HepG2 (cell line): ENCODE measurements around the gene TTLL8. TPM values are rescaled to one million over a fixed set of nuclear protein-coding genes. Genes with fewer than 3 reads are reported as not detected.

Experiments
- ATAC-seq: fragments of 200-7000 bp; cut with Tn5 transposase; 3 replicates; pipeline ENCODE4 v1.9.1; 2020; ENCODE audit warnings: mild to moderate bottlenecking, moderate library complexity
- BruUV-seq: library from RNA; stranded (reverse); fragments of 400-500 nt; replicated peaks from 2 replicates; lab custom pipeline; 2021; lab: Mats Ljungman, UMichigan
- CTCF ChIA-PET: fragments of 300-600 bp; formaldehyde crosslinking; extraction: SDS; loops from one replicate; lab custom pipeline; 2021; ENCODE audit warnings: low total read pairs, inconsistent platforms, low intra/inter-chr PET ratio; lab: Yijun Ruan, JAX
- POLR2A ChIA-PET: fragments of 350-600 bp; sonication (Branson Sonifier 250); formaldehyde crosslinking; loops from one replicate; lab custom pipeline; 2020; ENCODE audit warnings: antibody characterized with exemption, inconsistent platforms; lab: Yijun Ruan, JAX
- DNase-seq: peaks from one replicate; pipeline ENCODE4 v3.0.0-alpha.2; 2015; ENCODE audit warnings: low spot score
- FAIRE-seq: peaks from 3 replicates; lab custom pipeline; 2011; peaks lifted over from hg19 to GRCh38; lab: Jason Lieb, UNC
- H2AFZ ChIP-seq: one replicate; pipeline ENCODE4 v1.6.1; 2011; ENCODE audit warnings: low read length, inconsistent platforms
- H3K27ac ChIP-seq: fragments of 300-600 bp; 3 replicates; pipeline ENCODE4 v1.8.0; 2011; ENCODE audit warnings: mixed run types, mild to moderate bottlenecking, mixed read lengths, low read length, inconsistent platforms; ENCODE audit not compliant: insufficient read depth; ENCODE audit errors: extremely low read length
- H3K27me3 ChIP-seq, 2 experiments: fragments of 200-600 bp in 1 of 2; 2 replicates in 1 of 2; 3 replicates in 1 of 2; pipeline versions ENCODE4 v1.6.0 to v1.8.0; 2011; ENCODE audit warnings: low read length in 2 of 2, mild to moderate bottlenecking in 2 of 2, moderate library complexity in 2 of 2, inconsistent platforms in 1 of 2; ENCODE audit not compliant: insufficient read depth in 2 of 2, control insufficient read depth in 1 of 2
- H3K36me3 ChIP-seq, 2 experiments: fragments of 200-600 bp in 1 of 2; replicated peaks in 1 of 2; 2 replicates in 1 of 2; 3 replicates in 1 of 2; pipeline versions ENCODE4 v1.5.1 to v1.8.0; 2011; ENCODE audit warnings: low read length in 2 of 2, inconsistent platforms in 1 of 2; ENCODE audit not compliant: insufficient read depth in 2 of 2, control insufficient read depth in 1 of 2
- H3K4me1 ChIP-seq: 2 replicates; pipeline ENCODE4 v1.5.1; 2012; ENCODE audit warnings: low read length, inconsistent platforms; ENCODE audit not compliant: insufficient read depth
- H3K4me2 ChIP-seq: 2 replicates; pipeline ENCODE4 v1.6.0; 2011; ENCODE audit warnings: low read depth, low read length, inconsistent platforms
- H3K4me3 ChIP-seq, 3 experiments: fragments of 200-600 bp in 1 of 3; sonication (generic), shearing (Covaris generic) in 1 of 3; replicated peaks in 1 of 3; 2 replicates each; pipeline ENCODE4 v1.5.1; 2011 to 2016; ENCODE audit warnings: low read length in 3 of 3, inconsistent platforms in 2 of 3, low read depth in 2 of 3, mild to moderate bottlenecking in 2 of 3, control low read depth in 1 of 3, mixed read lengths in 1 of 3; ENCODE audit not compliant: insufficient read depth in 1 of 3
- H3K79me2 ChIP-seq: one replicate; pipeline ENCODE4 v1.6.1; 2011; ENCODE audit warnings: low read length, inconsistent platforms; ENCODE audit not compliant: insufficient read depth
- H3K9ac ChIP-seq: 2 replicates; pipeline ENCODE4 v1.6.0; 2011; ENCODE audit warnings: mild to moderate bottlenecking, low read depth, low read length, inconsistent platforms; ENCODE audit not compliant: insufficient read depth
- H3K9me3 ChIP-seq: 2 replicates; pipeline ENCODE4 v1.5.1; 2012; ENCODE audit warnings: mild to moderate bottlenecking, low read length
- H4K20me1 ChIP-seq: 2 replicates; pipeline ENCODE4 v1.6.0; 2011; ENCODE audit warnings: inconsistent platforms, mild to moderate bottlenecking, low read length, moderate library complexity; ENCODE audit not compliant: insufficient read depth
- GATAD1 ChIP-seq: IDR thresholded peaks from 2 replicates; pipeline ENCODE4 v1.6.1; 2016; ENCODE audit warnings: missing genetic modification reagents, missing compliant biosample characterization
- HNRNPH1 ChIP-seq: fragments of 200-400 bp; formaldehyde crosslinking; optimal IDR thresholded peaks from 2 replicates; pipeline ENCODE3; 2017; ENCODE audit warnings: mild to moderate bottlenecking, low read depth, low read length
- KLF12 ChIP-seq: sonication (generic); formaldehyde crosslinking; IDR thresholded peaks from 2 replicates; pipeline ENCODE4 v1.4.0; 2020; ENCODE audit warnings: missing genetic modification reagents, borderline replicate concordance
- MED13 ChIP-seq: sonication (generic); formaldehyde crosslinking; IDR thresholded peaks from 2 replicates; pipeline ENCODE4 v1.5.0; 2020; ENCODE audit warnings: missing genetic modification reagents
- ZKSCAN5 ChIP-seq: sonication (generic); formaldehyde crosslinking; IDR thresholded peaks from 2 replicates; pipeline ENCODE4 v1.5.1; 2020; ENCODE audit warnings: mild to moderate bottlenecking, missing genetic modification reagents
- ZNF441 ChIP-seq: sonication (generic); formaldehyde crosslinking; IDR thresholded peaks from 2 replicates; pipeline ENCODE4 v1.7.0; 2021; ENCODE audit warnings: missing genetic modification reagents, borderline replicate concordance
- ZNF75D ChIP-seq: sonication (generic); formaldehyde crosslinking; IDR thresholded peaks from 2 replicates; pipeline ENCODE4 v1.8.1; 2023; ENCODE audit warnings: missing genetic modification reagents, mild to moderate bottlenecking, borderline replicate concordance
- WGBS: methylation state at CpG from one replicate; pipeline ENCODE4 v1.1.6; 2017; ENCODE audit warnings: low lambda C conversion rate; 5-methylcytosine and 5-hydroxymethylcytosine counted together
- in situ Hi-C: cut with HindIII; loops from 2 replicates; pipeline ENCODE4 v1.10.0; 2017; ENCODE audit warnings: low pct_unique_long_range_greater_than_20kb; ENCODE audit not compliant: extremely low pct_ligation_motif_present
- intact Hi-C: fragments of 100-400 bp; cut with micrococcal nuclease; formaldehyde crosslinking; loops from one replicate; pipeline ENCODE4 v1.10.0; 2022; ENCODE audit not compliant: unreplicated experiment
- polyA plus RNA-seq, 8 experiments: library from polyadenylated mRNA; depleted of rRNA in 3 of 8; stranded (reverse) in 7 of 8; unstranded in 1 of 8; fragments of >200 nt; fragmentation: Illumina TruSeq in 4 of 8; extraction: Trizol in 4 of 8; gene quantifications; 2 replicates each; pipeline versions ENCODE4 v1.2.1 to v1.2.3, GENCODE V29; 2011 to 2016; ENCODE audit warnings: low read depth in 4 of 8, missing spikeins in 1 of 8, mixed read lengths in 1 of 8; ENCODE audit not compliant: insufficient read depth in 1 of 8
- total RNA-seq, 5 experiments: library from RNA; depleted of rRNA; stranded (reverse); fragments of >200 nt; fragmentation: Illumina TruSeq; extraction: Trizol; gene quantifications; 2 replicates each; pipeline ENCODE4 v1.2.3, GENCODE V29; 2016; ENCODE audit warnings: low read depth in 1 of 5
- TF ChIP-seq, protein P1 (sequence below): sonication (generic); formaldehyde crosslinking; IDR thresholded peaks from 2 replicates; pipeline ENCODE4 v1.5.0; 2020; ENCODE audit warnings: mild to moderate bottlenecking, missing genetic modification reagents, moderate library complexity
- TF ChIP-seq, protein P2 (sequence below): sonication (generic); formaldehyde crosslinking; IDR thresholded peaks from 2 replicates; pipeline ENCODE4 v1.8.0; 2022; ENCODE audit warnings: mild to moderate bottlenecking, missing genetic modification reagents, moderate library complexity
- TF ChIP-seq, protein P3 (sequence below): sonication (generic); formaldehyde crosslinking; IDR thresholded peaks from 2 replicates; pipeline ENCODE4 v1.4.0; 2020; ENCODE audit warnings: missing genetic modification reagents
- TF ChIP-seq, protein P4 (sequence below): IDR thresholded peaks from 2 replicates; pipeline ENCODE4 v1.6.1; 2016; ENCODE audit warnings: low read depth, control low read depth

TTLL8 gene
- total and polyA plus RNA-seq, 2 of the 13 experiments (the other 11 are each of a cell fraction or from before 2014, with no cell fraction given): not detected

DNA sequence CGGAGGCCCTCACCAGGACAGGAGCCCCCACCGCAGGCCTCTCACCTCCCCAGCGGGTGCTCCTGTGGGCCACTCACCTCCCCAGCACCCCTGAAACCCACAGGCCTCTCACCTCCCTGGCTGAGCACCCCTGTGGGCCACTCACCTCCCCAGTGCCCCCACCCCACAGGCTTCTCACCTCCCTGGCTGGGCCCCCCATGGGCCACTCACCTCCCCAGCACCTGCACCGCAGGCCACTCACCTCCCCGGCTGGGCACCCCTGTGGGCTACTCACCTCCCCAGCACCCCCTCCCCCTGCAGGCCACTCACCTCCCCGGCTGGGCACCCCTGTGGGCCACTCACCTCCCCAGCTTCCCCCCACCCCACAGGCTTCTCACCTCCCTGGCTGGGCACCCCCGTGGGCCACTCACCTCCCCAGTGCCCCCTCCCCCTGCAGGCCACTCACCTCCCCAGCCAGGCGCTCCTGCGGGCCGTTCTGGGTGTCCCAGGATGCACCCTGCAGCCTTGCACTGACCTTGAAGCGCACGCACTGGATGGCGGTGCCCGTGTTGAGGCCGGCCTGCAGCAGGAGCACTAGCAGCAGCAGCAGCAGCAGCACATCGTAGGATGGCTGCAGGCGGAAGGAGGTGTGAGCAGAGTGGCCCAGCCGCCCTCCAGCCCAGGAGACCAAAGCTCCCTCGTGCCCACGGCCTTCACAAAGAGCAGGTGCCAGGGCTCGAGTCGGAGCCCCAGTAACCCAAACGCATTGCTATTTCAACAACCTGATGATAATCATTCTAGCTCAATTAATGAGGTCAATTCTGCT is 5.7 kb upstream of the TTLL8 start:
- Histone ChIP-seq H3K4me2 (no peak overlapping the region), H3K27me3 (peaks cover 4 to 37% of the 10 kb centered on the region in 2 experiments), H3K9ac (no peak overlapping the region), H3K36me3 (no peaks in the 10 kb centered on the region), H3K9me3 (no peaks in the 10 kb centered on the region), H3K4me1 (no peaks in the 10 kb centered on the region), H3K27ac (no peak overlapping the region), H4K20me1 (no peaks in the 10 kb centered on the region), H3K4me3 (no peak overlapping the region), H2AFZ (no peak overlapping the region), H3K79me2 (no peaks in the 10 kb centered on the region)
- intact Hi-C loops (no loop called here), in situ Hi-C loops (no loop called here)
- CTCF ChIA-PET: no interaction called here
- WGBS: 51% methylated on average over 10 of the region's 23 CpGs
- FAIRE-seq (no peak), ATAC-seq (no peak), DNase-seq (no peak)
- POLR2A ChIA-PET: no interaction called here
- TF ChIP-seq ZKSCAN5 (CRISPR knock-in tag) (0 out of 2 replicates have a peak, but pooled peaks have one; percentile 40), ZNF75D (no peak)
- no TSS peak for BruUV-seq

DNA sequence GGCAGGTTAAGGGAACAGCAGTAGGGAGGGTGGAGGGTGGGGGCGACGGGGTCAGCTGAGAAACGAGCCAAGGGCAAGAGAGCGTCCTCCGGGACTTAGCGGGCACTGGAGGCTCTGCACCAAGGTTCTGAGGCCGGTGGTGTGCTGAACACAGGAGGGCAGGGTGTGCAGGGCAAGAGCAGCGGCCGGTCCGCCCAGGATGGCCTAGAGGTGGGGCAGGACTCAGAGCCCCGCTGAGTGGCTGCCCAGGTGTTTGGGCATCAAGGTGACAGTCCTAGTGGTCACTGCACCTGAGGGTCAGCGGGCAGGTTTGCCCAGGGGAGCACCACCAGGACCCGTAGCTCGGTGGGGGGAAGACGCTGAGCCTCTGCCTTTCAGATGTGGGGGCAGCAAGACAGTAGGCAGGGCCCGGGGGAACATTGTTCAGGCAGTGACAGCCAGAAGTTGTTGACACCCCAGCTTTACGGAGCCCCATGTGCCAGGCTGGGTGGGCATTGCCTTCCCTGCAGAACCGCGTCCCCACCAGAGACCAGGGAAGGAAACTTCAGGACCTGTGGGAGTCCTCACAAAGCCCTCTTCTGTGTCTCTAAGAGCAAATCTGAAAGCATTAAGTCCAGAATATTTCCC is 4.5 kb upstream of the TTLL8 start:
- ATAC-seq (0 out of 3 replicates have a peak, but pooled peaks have one; percentile 11), FAIRE-seq (no peak), DNase-seq (no peak)
- BruUV-seq: no TSS peak
- Histone ChIP-seq H2AFZ (no peak overlapping the region), H3K27ac (no peak overlapping the region), H3K9me3 (no peaks in the 10 kb centered on the region), H3K4me1 (no peaks in the 10 kb centered on the region), H3K9ac (no peak overlapping the region), H3K79me2 (no peaks in the 10 kb centered on the region), H3K4me3 (no peak overlapping the region), H4K20me1 (no peaks in the 10 kb centered on the region), H3K36me3 (no peaks in the 10 kb centered on the region), H3K27me3 (peaks cover 4 to 37% of the 10 kb centered on the region in 2 experiments), H3K4me2 (no peak overlapping the region)
- 48% methylated on average over 14 of the region's 19 CpGs for WGBS
- ChIA-PET POLR2A (no interaction called here), CTCF (no interaction called here)
- intact Hi-C loops (no loop called here), in situ Hi-C loops (no loop called here)
- TF ChIP-seq, protein P1, sequence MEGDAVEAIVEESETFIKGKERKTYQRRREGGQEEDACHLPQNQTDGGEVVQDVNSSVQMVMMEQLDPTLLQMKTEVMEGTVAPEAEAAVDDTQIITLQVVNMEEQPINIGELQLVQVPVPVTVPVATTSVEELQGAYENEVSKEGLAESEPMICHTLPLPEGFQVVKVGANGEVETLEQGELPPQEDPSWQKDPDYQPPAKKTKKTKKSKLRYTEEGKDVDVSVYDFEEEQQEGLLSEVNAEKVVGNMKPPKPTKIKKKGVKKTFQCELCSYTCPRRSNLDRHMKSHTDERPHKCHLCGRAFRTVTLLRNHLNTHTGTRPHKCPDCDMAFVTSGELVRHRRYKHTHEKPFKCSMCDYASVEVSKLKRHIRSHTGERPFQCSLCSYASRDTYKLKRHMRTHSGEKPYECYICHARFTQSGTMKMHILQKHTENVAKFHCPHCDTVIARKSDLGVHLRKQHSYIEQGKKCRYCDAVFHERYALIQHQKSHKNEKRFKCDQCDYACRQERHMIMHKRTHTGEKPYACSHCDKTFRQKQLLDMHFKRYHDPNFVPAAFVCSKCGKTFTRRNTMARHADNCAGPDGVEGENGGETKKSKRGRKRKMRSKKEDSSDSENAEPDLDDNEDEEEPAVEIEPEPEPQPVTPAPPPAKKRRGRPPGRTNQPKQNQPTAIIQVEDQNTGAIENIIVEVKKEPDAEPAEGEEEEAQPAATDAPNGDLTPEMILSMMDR (CRISPR knock-in tag): no peak
- no peak for TF ChIP-seq HNRNPH1
- no peak for TF ChIP-seq MED13 (CRISPR knock-in tag)
- TF ChIP-seq ZNF441 (CRISPR knock-in tag): no peak
- TF ChIP-seq, protein P2, sequence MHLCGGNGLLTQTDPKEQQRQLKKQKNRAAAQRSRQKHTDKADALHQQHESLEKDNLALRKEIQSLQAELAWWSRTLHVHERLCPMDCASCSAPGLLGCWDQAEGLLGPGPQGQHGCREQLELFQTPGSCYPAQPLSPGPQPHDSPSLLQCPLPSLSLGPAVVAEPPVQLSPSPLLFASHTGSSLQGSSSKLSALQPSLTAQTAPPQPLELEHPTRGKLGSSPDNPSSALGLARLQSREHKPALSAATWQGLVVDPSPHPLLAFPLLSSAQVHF (CRISPR knock-in tag): no peak
- no peak for TF ChIP-seq GATAD1 (CRISPR knock-in tag)
- TF ChIP-seq, protein P3, sequence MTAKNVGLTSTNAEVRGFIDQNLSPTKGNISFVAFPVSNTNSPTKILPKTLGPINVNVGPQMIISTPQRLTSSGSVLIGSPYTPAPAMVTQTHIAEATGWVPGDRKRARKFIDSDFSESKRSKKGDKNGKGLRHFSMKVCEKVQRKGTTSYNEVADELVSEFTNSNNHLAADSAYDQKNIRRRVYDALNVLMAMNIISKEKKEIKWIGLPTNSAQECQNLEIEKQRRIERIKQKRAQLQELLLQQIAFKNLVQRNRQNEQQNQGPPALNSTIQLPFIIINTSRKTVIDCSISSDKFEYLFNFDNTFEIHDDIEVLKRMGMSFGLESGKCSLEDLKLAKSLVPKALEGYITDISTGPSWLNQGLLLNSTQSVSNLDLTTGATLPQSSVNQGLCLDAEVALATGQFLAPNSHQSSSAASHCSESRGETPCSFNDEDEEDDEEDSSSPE: no peak
- no peak for TF ChIP-seq KLF12
- TF ChIP-seq, protein P4, sequence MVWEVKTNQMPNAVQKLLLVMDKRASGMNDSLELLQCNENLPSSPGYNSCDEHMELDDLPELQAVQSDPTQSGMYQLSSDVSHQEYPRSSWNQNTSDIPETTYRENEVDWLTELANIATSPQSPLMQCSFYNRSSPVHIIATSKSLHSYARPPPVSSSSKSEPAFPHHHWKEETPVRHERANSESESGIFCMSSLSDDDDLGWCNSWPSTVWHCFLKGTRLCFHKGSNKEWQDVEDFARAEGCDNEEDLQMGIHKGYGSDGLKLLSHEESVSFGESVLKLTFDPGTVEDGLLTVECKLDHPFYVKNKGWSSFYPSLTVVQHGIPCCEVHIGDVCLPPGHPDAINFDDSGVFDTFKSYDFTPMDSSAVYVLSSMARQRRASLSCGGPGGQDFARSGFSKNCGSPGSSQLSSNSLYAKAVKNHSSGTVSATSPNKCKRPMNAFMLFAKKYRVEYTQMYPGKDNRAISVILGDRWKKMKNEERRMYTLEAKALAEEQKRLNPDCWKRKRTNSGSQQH (CRISPR knock-in tag): no peak
